ENCODE data around the gene PTCSC3.
"Not testable (repeated sequence)": the region's sequence is repeated elsewhere in the genome, so short reads cannot be mapped to it uniquely, and the experiment has no call there.

Gene PTCSC3

DNA sequence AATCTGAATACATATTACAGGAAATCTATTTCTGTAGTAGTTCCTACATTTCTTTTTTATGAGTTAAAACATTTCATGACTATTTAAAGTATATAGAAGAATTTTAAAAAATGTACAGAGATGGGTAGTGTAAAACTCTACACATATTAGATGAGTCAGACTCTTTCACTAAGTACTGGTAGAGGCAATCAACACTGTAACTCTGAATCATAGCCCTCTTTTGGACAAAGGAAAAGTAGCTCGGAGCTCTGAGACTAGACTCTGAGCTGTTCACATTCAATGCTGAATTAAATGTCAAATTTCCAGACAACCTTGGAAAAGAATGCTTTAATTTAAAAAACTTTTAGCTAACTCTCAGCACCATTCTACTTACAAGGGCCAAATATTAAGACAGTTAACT, 3.4 kb downstream of the PTCSC3 start:
- DNase-seq (ENCODE audit: low spot score) = no peak

GRCh38 chr14:36171607-36172006, 4.9 kb downstream of the PTCSC3 start:
- DNase-seq (ENCODE audit: low spot score) = no peak

- no peak for DNase-seq (ENCODE audit: low spot score)
These were observed 9.1 kb downstream of the PTCSC3 start for GRCh38 chr14:36167431-36167830.

- DNase-seq (ENCODE audit: low spot score) = no peak
These were observed 13.1 kb downstream of the PTCSC3 start for GRCh38 chr14:36163451-36163850.

DNA sequence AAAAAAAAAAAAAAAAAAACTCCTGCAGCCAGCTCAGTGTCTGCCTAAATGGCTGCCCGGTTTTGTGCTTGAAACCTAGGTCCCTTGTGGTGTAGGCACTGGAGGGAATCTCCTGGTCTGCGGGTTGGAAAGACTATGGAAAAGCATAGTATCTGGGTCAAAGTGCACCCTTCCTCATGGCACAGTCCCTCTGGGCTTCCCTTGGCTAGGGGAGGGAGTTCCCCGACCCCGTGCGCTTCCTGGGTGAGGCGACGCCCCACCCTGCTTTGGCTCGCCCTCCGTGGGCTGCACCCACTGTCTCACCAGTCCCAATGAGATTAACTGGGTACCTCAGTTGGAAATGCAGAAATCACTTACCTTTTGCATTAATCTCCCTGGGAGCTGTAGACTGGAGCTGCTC, 14.3 kb downstream of the PTCSC3 start:
- no peak for DNase-seq (ENCODE audit: low spot score)

GRCh38 chr14:36161776-36162175, 14.7 kb downstream of the PTCSC3 start:
- DNase-seq (ENCODE audit: low spot score) = no peak

GRCh38 chr14:36151335-36151734, 25.2 kb downstream of the PTCSC3 start:
- no peak for DNase-seq (ENCODE audit: low spot score)

DNA sequence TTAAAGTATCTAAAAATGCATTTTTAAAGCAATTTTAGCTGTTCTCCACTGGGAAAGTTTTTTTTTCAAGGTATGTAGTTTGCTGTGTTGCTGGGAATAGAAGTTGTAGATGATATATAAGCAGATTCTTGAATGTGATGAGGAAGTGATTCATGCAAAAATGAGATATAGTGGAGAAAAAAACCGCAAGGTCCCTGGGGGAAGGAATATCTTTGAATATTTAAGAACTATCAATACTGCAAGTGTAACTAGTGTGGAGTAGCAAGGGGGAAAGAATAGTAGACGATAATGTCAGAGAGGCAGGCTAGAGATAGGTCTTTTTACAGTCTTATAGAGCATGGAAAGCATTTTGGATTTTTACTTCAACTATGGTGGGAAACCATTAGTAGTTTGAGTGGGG, 42.5 kb downstream of the PTCSC3 start:
- DNase-seq (ENCODE audit: low spot score) = no peak

GRCh38 chr14:36132826-36133225, 43.7 kb downstream of the PTCSC3 start:
- no peak for DNase-seq (ENCODE audit: low spot score)

GRCh38 chr14:36130186-36130585, 46.3 kb downstream of the PTCSC3 start:
- DNase-seq (ENCODE audit: low spot score) = no peak

DNA sequence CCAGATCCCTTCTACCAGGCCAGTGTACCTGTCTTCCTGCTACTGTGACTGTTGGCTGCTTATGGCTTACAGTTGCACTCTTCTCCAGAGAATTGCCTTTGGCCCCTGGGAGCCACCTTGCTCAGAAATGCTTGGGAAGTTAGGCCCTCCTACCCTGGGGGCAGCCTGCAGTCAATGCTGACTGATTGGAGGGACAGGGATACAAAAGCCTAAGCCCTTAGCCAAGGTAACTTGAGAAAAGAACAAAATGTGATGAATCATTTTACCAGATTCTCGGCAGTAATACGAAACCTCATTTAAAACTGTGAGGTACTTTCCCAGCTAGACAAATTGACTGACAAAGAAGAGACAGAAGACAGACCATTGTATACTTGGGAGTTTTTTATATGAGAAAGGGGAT, 47.3 kb downstream of the PTCSC3 start:
- DNase-seq (ENCODE audit: low spot score) = no peak

GRCh38 chr14:36113341-36113740, 63.2 kb downstream of the PTCSC3 start:
- no peak for DNase-seq (ENCODE audit: low spot score)

DNA sequence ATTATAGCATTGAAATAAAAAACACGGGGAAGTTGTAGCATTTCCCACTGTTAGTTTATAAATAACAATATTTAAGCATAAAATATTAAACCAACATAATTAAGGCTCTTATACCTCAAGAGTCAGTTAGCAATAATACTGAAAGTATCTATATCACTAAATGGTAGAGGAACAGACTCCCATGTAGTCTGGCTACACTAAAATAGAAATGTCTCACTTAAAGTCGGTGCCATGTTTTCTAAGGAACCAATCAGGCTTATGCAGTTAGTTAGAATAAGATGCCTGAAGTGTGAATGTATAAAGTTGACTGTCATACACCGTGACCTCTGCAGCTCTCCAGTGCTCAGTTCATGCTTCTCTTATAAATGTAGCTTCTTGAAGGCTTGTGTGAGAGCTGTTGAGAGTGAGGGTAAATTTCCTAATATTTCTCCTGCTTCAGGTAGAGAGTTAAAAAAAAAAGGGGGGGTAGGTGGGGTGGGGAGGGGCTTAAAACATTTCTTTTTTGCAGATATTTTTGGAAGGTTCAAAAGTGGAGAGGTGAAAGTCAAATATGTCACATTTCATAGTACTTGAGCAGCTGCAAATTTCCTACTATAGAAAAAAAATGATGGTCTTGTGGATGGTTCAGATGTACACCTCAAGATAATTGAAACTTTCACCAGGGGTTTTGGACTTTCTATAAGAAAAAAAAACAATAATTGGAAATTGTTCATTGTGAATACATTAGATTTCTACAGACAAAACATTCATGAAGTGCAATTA, 64.5 kb downstream of the PTCSC3 start:
- no peak for DNase-seq (ENCODE audit: low spot score)

GRCh38 chr14:36105401-36105800, 71.1 kb downstream of the PTCSC3 start:
- no peak for DNase-seq (ENCODE audit: low spot score)

DNA sequence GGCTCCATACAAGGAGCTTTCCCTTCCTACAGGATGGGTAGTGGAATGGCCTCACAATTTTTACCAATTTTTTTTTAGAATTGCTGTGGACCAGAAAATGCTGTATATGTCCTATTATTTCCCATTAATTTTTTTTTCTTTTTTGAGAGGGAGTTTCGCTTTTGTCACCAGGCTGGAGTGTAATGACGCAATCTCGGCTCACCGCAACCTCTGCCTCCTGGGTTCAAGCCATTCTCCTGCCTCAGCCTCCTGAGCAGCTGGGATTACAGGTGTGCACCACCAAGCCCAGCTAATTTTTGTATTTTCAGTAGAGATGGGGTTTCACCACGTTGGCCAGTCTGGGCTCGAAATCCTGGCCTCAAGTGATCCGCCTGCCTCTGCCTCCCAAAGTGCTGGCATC, 72.3 kb downstream of the PTCSC3 start:
- not testable (repeated sequence) for DNase-seq (ENCODE audit: low spot score)

DNA sequence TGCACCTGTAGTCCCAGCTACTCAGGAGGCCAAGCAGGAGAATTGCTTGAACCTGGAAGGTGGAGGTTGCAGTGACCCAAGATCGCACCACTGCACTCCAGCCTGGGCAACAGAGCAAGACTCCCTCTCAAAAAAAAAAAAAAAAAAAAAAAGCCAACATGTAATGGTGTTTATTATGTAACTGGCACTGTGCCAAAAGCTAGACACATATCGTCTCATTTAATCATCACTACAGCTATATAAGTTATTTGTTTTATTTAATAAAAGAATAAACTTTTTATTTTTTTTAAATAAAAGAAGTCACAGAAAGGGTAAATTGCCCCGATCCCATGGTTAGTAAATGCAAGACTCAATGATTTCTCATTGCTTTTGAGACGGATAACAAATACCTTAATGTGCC, 76.9 kb downstream of the PTCSC3 start:
- no peak for DNase-seq (ENCODE audit: low spot score)

DNA sequence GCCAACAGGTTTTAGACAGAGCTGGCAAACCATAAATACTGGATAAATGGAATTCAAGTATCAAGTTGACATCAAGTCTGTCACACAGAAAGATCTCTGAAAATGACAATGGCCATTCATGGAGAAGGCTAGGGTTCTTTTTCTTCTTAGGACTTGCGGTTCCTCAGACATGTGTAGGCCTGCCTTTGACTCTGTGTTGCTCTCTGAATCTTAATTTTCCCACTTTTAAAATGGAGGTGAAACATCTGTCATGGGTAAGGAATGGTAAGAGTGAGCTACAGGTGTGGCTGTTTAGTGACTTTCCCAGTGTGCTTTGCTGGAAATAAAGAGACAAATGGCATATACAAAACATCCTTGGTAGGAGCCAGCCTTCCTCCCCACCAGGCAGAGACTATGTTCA, 79.2 kb downstream of the PTCSC3 start:
- no peak for DNase-seq (ENCODE audit: low spot score)

- no peak for DNase-seq (ENCODE audit: low spot score)
These were observed 80.4 kb downstream of the PTCSC3 start for GRCh38 chr14:36096090-36096489.

- DNase-seq (ENCODE audit: low spot score) = no peak
These were observed 81.6 kb downstream of the PTCSC3 start for GRCh38 chr14:36094963-36095362.

DNA sequence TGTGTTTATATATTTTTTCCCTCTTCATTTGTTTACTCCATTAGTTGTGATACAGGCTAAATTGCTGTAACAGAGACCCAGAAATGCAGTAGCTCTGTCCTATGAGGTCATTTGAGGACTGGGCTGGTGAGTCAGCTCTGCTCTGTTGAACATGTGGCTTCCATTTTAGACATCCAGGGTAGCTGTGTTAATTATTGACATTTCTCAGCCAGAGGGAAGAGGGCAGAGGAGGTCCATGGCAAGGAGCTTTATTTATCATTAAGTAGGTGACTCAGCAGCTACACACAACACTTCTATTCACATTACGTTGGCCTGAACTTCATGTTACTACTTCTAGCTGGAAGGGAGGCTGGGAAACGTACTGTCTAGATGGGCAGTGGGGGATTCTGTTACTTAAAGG, 85.4 kb downstream of the PTCSC3 start:
- no peak for DNase-seq (ENCODE audit: low spot score)

GRCh38 chr14:36087411-36087810, 89.1 kb downstream of the PTCSC3 start:
- no peak for DNase-seq (ENCODE audit: low spot score)

DNA sequence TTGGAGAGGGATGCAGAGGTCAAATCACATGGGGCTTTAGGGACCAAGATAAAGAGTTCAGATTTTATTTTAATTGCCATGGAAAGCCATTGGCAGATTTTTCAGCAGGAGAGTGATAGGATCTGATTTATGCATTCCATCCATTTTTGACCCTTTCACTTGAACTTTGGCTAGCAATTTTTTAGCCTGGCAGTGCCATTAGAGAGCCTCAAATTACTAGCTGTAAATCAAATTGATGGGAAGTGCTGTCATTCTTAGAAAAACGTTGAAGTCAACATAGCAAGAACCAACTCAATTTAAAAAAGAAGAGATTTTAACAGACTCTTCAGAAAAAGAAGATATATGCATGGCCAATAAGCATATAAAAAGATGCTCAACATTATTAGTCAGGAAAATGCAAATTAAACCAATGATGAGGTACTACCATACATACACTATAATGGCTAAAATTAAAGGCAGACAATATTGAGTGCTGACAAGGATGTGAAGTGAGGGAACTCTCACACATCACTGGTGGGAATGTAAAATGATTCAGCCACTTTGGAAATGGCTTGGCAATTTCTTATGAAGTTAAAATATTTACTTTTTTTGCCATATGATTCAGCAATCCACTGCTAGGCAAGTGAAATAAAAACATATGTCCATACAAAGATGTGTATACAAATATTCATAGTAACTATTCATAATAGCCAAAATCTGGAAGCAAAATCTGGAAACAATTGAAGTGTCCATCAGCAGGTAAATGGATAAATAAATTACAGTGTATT, 89.7 kb downstream of the PTCSC3 start:
- no peak for DNase-seq (ENCODE audit: low spot score)

- DNase-seq (ENCODE audit: low spot score) = no peak
These were observed 90.7 kb downstream of the PTCSC3 start for GRCh38 chr14:36085861-36086260.

All from CD4-positive, alpha-beta T cell treated with Interleukin-15 for 4 hours (primary cell).